Right atrium auricular region (tissue), 2 donors: ENCODE results near the gene DAZAP2. TPM values are rescaled to one million over a fixed set of nuclear protein-coding genes. Genes with fewer than 3 reads are reported as not detected.

ENCODE experiments used
- DNase-seq: peaks from one replicate; pipeline ENCODE4 v3.0.0-alpha.2; 2019; ENCODE audit warnings: low spot score
- H3K27ac ChIP-seq, 2 donors: fragments of 200-600 bp; sonication (generic); 1 replicate in 1 of 2; 2 replicates in 1 of 2; pipeline ENCODE4 v1.5.1; 2016 to 2019
- H3K27me3 ChIP-seq, 2 donors: fragments of 200-600 bp; sonication (generic); one replicate each; pipeline versions ENCODE4 v1.5.1 to v1.6.0; 2017 to 2019
- H3K36me3 ChIP-seq: fragments of 200-600 bp; sonication (generic); one replicate; pipeline ENCODE4 v1.5.1; 2016
- H3K4me1 ChIP-seq, 2 donors: fragments of 200-600 bp; sonication (generic); one replicate each; pipeline versions ENCODE4 v1.5.1 to v1.6.0; 2017 to 2019
- H3K4me3 ChIP-seq, 2 donors: fragments of 200-600 bp; sonication (generic); 1 replicate in 1 of 2; 2 replicates in 1 of 2; pipeline ENCODE4 v1.5.1; 2017 to 2019; ENCODE audit warnings: mild to moderate bottlenecking in 1 of 2, moderate library complexity in 1 of 2
- H3K9me3 ChIP-seq, 2 donors: fragments of 200-600 bp; sonication (generic); one replicate each; pipeline ENCODE4 v1.5.1; 2019
- total RNA-seq, 2 donors: library from RNA; depleted of rRNA; stranded (reverse); fragments of >200 nt; gene quantifications; one replicate each; pipeline ENCODE4 v1.1.0, GENCODE V29; 2016
- TF ChIP-seq, protein P1 (sequence below), 2 donors: fragments of 200-600 bp; sonication (generic); IDR thresholded peaks; one replicate each; pipeline ENCODE4 v1.5.1; 2019; ENCODE audit warnings: antibody characterized with exemption in 2 of 2

The DAZAP2 gene
- total RNA-seq, 2 donors from 2014 or later = 193 to 309 TPM

DNA sequence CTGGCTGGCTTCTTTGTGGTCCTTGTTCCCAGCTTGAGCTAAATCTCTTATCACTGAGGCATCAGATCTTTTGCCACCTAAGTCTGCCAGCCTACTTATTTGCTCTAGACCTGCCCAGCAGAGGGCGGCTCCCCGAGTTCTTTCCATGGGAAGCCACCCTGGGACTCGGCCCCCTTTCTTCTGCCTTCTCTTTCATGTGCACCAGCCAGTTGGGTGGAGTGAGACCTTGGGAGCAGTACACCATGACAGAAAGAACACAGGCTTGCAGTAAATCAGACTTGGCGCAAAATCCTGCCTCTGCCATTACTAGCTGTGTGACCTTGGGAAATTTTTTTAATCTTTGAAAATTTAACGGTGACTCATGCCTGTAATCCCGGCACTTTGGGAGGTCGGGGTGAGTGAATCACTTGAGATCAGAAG is 24.1 kb downstream of the DAZAP2 start:
- no peak for DNase-seq
- TF ChIP-seq, protein P1, sequence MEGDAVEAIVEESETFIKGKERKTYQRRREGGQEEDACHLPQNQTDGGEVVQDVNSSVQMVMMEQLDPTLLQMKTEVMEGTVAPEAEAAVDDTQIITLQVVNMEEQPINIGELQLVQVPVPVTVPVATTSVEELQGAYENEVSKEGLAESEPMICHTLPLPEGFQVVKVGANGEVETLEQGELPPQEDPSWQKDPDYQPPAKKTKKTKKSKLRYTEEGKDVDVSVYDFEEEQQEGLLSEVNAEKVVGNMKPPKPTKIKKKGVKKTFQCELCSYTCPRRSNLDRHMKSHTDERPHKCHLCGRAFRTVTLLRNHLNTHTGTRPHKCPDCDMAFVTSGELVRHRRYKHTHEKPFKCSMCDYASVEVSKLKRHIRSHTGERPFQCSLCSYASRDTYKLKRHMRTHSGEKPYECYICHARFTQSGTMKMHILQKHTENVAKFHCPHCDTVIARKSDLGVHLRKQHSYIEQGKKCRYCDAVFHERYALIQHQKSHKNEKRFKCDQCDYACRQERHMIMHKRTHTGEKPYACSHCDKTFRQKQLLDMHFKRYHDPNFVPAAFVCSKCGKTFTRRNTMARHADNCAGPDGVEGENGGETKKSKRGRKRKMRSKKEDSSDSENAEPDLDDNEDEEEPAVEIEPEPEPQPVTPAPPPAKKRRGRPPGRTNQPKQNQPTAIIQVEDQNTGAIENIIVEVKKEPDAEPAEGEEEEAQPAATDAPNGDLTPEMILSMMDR (IDR thresholded peaks at IDR 0.05) = no peak
- H3K27ac ChIP-seq = no peak overlapping the region

DNA sequence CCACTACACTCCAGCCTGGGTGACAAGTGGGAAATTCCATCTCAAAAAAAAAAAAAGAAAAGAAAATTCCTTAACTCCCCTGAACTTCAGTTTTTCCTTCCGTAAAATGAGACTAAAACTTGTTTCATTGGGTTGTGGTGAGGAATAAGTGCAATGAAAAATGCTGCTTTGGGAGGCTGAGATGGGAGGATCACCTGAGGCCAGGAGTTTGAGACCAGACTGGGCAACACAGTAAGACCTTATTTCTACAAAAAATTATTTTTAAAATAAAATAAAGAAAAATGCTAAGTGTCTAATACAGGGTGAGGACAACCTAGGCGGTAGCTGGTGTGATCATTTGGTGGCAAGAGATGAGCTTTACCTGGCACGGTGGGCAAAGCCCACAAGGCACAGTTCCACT is 24.7 kb downstream of the DAZAP2 start:
- Histone ChIP-seq H3K36me3 (no peaks in the 10 kb centered on the region), H3K4me1 (no peaks in the 10 kb centered on the region), H3K27me3 (no peaks in the 10 kb centered on the region), H3K4me3 (no peak overlapping the region), H3K9me3 (no peaks in the 10 kb centered on the region), H3K27ac (no peak overlapping the region)
- DNase-seq = no peak
- TF ChIP-seq, protein P1 (IDR thresholded peaks at IDR 0.05) = no peak

More for the DNA sequence above, 24.1 kb downstream of the DAZAP2 start:
- Histone ChIP-seq H3K4me3 (no peak overlapping the region), H3K36me3 (no peaks in the 10 kb centered on the region), H3K9me3 (no peaks in the 10 kb centered on the region), H3K27me3 (no peaks in the 10 kb centered on the region), H3K4me1 (no peaks in the 10 kb centered on the region)

DNA sequence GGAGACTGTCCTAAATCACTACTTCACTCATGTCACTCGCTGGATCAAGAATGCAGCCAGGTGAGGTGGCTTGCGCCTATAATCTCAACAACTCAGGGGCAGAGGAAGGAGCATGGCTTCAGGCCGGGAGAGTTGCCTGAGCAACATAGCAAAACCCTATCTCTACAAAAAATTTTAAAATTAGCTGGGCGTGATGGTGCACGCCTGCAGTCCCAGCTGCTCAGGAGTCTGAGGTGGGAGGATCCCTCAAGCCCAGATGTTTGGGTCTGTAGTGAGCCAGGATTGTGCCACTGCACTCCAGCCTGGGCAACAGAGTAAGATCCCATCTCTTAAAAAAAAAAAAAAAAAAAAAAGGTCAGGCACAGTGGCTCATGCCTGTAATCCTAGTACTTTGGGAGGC is 25.7 kb downstream of the DAZAP2 start:
- TF ChIP-seq, protein P1 (IDR thresholded peaks at IDR 0.05) = no peak
- Histone ChIP-seq H3K4me1 (no peaks in the 10 kb centered on the region), H3K27me3 (no peaks in the 10 kb centered on the region), H3K36me3 (no peaks in the 10 kb centered on the region), H3K27ac (no peak overlapping the region), H3K9me3 (no peaks in the 10 kb centered on the region), H3K4me3 (no peak overlapping the region)
- DNase-seq = no peak

DNA sequence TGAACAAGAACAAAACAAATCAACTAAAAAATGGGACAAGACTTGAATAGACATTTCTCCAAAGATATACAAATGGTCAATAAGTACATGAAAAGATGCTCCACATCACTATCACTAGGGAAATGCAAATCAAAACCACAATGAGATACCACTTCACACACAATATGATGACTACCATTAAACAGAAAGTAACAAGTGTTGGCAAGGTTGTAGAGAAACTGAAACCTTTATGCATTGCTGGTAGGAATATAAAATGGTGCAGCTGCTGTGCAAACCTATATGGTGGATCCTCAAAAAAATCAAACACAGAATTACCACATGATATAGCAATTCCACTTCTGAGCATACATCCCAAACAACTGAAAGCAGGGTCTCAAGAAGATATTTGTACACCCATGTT is 26.4 kb downstream of the DAZAP2 start:
- Histone ChIP-seq H3K27ac (no peak overlapping the region), H3K4me1 (no peaks in the 10 kb centered on the region), H3K27me3 (no peaks in the 10 kb centered on the region), H3K4me3 (no peak overlapping the region), H3K9me3 (no peaks in the 10 kb centered on the region), H3K36me3 (no peaks in the 10 kb centered on the region)
- no peak for DNase-seq
- TF ChIP-seq, protein P1 (IDR thresholded peaks at IDR 0.05) = no peak

DNA sequence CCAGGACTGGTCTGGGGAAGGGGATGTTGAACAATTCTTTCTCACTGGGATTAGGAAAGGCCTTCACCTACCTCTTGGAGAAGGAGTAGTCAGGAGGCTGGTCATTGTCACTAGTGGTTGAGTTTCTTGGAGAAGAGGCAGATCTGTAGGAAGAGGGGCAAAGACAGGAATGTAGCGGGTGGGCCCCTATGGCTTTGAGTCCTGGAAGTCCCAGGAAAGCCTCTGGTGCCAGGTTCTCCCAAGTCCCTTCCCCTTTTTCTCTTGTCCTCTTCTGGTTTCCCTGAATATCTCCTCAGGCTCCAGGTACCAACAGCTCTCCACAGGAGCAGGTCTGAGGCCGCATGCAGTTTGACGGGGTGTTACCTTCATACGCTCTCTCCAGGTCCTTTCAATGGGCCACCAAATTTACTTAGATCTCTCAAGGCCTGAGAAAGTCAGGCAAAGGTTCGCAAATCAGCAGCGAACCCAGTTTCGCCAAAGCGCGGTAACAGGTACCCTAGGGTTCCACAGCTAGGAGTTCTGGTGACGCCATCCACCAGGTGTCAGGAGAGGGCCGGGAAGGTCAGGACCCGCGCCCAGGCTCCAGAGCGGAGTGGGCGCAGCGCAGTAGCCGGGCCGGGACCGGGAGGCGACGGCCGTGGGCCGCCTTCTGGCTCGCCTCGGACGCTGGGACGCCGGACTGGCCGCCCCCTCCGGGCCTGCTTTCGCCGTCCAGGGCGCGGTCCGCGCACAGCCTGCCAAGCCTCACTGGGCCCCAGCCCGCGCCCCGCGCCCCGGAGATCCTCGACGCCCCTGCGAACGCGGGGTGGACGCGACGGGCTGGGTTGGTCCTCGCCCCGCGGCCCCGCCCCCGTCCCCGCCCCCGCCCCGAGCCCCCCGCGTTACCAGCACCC is 30.8 kb downstream of the DAZAP2 start:
- TF ChIP-seq, protein P1 (IDR thresholded peaks at IDR 0.05) = peak in 1 of 2 donors; percentile 52
- H3K9me3 ChIP-seq = no peaks in the 10 kb centered on the region
- H3K4me3 ChIP-seq = peak overlapping the region; percentile 66 to 73
- no peaks in the 10 kb centered on the region for H3K36me3 ChIP-seq
- no peaks in the 10 kb centered on the region for H3K4me1 ChIP-seq
- DNase-seq = no peak
- H3K27me3 ChIP-seq = no peaks in the 10 kb centered on the region
- H3K27ac ChIP-seq = peak overlapping the region; percentile 56 to 75
